Ovary (tissue), 9 donors: Measurements from ENCODE around the gene PRKCH. TPM values are rescaled to one million over a fixed set of nuclear protein-coding genes. Genes with fewer than 3 reads are reported as not detected.

Source experiments
- DNase-seq, 5 donors: peaks; one replicate each; pipeline ENCODE4 v3.0.0-alpha.2; 2019 to 2020
- H3K27ac ChIP-seq, 2 donors: fragments of 200-600 bp; one replicate each; pipeline versions ENCODE4 v1.5.1 to v1.8.0; 2019 to 2022
- H3K27me3 ChIP-seq: fragments of 200-600 bp; one replicate; pipeline ENCODE4 v1.8.0; 2022
- H3K36me3 ChIP-seq: fragments of 200-600 bp; sonication (generic); one replicate; pipeline ENCODE4 v1.5.1; 2019
- H3K4me1 ChIP-seq: one replicate; pipeline ENCODE4 v1.8.1; 2013; ENCODE audit warnings: mild to moderate bottlenecking, moderate library complexity; ENCODE audit not compliant: insufficient read depth
- H3K4me3 ChIP-seq: fragments of 200-600 bp; sonication (generic); one replicate; pipeline ENCODE4 v1.5.1; 2017
- H3K9me3 ChIP-seq, 2 donors: fragments of 200-600 bp in 1 of 2; sonication (generic) in 1 of 2; one replicate each; pipeline versions ENCODE4 v1.5.1 to v1.8.1; 2013 to 2019; ENCODE audit warnings: mild to moderate bottlenecking in 1 of 2, moderate library complexity in 1 of 2
- EP300 ChIP-seq: sonication (generic); formaldehyde crosslinking; IDR thresholded peaks from one replicate; pipeline ENCODE4 v1.6.1; 2017; ENCODE audit warnings: antibody characterized with exemption
- POLR2A ChIP-seq: fragments of 450-650 bp; IDR thresholded peaks from one replicate; pipeline ENCODE4 v1.6.1; 2017; ENCODE audit warnings: antibody characterized with exemption, mild to moderate bottlenecking, moderate library complexity
- WGBS, 3 donors: extraction: QIAGEN DNeasy Blood & Tissue Kit in 1 of 3; methylation state at CpG; one replicate each; pipeline versions ENCODE4 v1.1.5 to v1.1.7; 2013 to 2017; 5-methylcytosine and 5-hydroxymethylcytosine counted together
- intact Hi-C, 4 donors: fragments of 100-400 bp; cut with DNase I; formaldehyde crosslinking; loops; one replicate each; pipeline versions ENCODE4 v1.11.0 to v1.15.1; 2022 to 2023
- polyA plus RNA-seq, 2 donors: library from polyadenylated mRNA; stranded (reverse); fragments of 200-250 nt in 1 of 2; fragments of 350-450 nt in 1 of 2; fragmentation: Illumina TruSeq in 1 of 2; extraction: RNeasy Lipid Tissue Mini Kit (QIAGEN cat#74804) in 1 of 2; gene quantifications; one replicate each; pipeline ENCODE4 v1.2.3, GENCODE V29; 2013 to 2014
- total RNA-seq, 7 donors: library from RNA; depleted of rRNA in 2 of 7; stranded (reverse); fragments of >200 nt in 2 of 7; fragmentation: NEBNext Ultra II Directional in 3 of 7; extraction: Animal tissue kit (Norgen Biotek cat#: 25700) in 3 of 7; gene quantifications; one replicate each; pipeline versions ENCODE4 v1.1.0 to v1.2.4, GENCODE V29; 2016 to 2023
- TF ChIP-seq, protein P1 (sequence below), 3 donors: fragments of 450-650 bp in 2 of 3; fragments of 200-600 bp in 1 of 3; IDR thresholded peaks; one replicate each; pipeline versions ENCODE4 v1.5.1 to v1.8.0; 2016 to 2022; ENCODE audit warnings: antibody characterized with exemption in 3 of 3, mild to moderate bottlenecking in 1 of 3
- donor health status: DM: no; HTN: no; CAD: no; lungs with moderate emphysema.
- donor health status: DM: no; HTN: no; CAD: no.
- donor health status: Bipolar disorder and iron deficiency.
- donor health status: DM: yes; HTN: yes; CAD: no.
- donor health status: DM: no; HTN: no; CAD: no.
- donor health status: DM: yes; HTN: yes; CAD: no.

PRKCH gene
- total and polyA plus RNA-seq, 9 donors = 8.4 to 47.6 (median 15.9) TPM

DNA sequence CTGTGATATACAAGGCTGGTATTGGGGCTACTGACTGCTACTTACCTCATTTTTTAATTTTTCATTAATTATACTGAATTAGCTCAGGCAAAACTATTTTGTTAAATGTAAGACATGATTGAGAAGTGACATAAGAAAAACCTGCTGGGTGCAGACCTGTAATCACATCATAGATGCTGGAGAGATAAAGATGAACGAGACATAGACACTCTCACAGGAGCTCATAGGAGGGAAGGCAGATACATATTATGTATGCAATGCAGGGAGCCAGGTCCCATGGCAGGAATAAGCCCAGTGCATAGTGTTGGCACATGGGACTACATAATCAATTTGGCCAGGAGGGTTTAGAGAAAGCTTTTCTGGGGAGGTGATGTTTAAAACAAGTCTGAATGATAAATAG lies 74.9 kb downstream of the PRKCH start:
- TF ChIP-seq POLR2A (no peak), EP300 (no peak)
- TF ChIP-seq, protein P1, sequence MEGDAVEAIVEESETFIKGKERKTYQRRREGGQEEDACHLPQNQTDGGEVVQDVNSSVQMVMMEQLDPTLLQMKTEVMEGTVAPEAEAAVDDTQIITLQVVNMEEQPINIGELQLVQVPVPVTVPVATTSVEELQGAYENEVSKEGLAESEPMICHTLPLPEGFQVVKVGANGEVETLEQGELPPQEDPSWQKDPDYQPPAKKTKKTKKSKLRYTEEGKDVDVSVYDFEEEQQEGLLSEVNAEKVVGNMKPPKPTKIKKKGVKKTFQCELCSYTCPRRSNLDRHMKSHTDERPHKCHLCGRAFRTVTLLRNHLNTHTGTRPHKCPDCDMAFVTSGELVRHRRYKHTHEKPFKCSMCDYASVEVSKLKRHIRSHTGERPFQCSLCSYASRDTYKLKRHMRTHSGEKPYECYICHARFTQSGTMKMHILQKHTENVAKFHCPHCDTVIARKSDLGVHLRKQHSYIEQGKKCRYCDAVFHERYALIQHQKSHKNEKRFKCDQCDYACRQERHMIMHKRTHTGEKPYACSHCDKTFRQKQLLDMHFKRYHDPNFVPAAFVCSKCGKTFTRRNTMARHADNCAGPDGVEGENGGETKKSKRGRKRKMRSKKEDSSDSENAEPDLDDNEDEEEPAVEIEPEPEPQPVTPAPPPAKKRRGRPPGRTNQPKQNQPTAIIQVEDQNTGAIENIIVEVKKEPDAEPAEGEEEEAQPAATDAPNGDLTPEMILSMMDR (IDR thresholded peaks at IDR 0.05) = no peak
- Histone ChIP-seq H3K27me3 (no peaks in the 10 kb centered on the region), H3K27ac (no peak overlapping the region), H3K36me3 (no peaks in the 10 kb centered on the region), H3K9me3 (no peaks in the 10 kb centered on the region), H3K4me3 (no peak overlapping the region), H3K4me1 (no peaks in the 10 kb centered on the region)
- 58 to 77% (median 62%) methylated on average over 1 of the region's 1 CpG for WGBS, 3 donors
- DNase-seq = no peak
- intact Hi-C loops = no loop called here

DNA sequence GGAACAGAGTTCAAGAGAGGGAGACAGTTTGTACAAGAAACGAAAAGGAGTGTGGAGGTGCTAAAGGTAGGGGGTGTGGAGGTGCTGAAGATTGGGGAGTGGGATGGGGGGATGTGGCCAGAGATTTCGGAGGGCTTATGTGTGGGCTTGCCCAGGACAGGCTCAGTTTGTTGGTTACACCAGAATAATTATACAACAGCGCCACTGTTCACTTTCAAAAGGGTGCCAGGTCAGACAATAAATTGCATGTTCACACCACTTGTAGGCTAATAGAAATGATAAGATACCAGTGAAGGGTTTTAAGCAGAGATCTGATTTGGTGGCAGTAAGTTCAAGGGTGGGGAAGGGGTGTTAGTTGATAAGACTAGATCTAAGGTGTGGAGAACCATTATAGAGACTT lies 75.3 kb downstream of the PRKCH start:
- H3K4me1 ChIP-seq = no peaks in the 10 kb centered on the region
- TF ChIP-seq, protein P1 (IDR thresholded peaks at IDR 0.05) = no peak
- TF ChIP-seq EP300 (no peak), POLR2A (no peak)
- H3K9me3 ChIP-seq = no peaks in the 10 kb centered on the region
- H3K36me3 ChIP-seq = no peaks in the 10 kb centered on the region
- intact Hi-C loops = no loop called here
- no peaks in the 10 kb centered on the region for H3K27me3 ChIP-seq
- DNase-seq = no peak
- H3K27ac ChIP-seq = no peak overlapping the region
- no peak overlapping the region for H3K4me3 ChIP-seq
- 70 to 76% (median 72%) methylated on average over 3 of the region's 3 CpGs for WGBS, 3 donors

DNA sequence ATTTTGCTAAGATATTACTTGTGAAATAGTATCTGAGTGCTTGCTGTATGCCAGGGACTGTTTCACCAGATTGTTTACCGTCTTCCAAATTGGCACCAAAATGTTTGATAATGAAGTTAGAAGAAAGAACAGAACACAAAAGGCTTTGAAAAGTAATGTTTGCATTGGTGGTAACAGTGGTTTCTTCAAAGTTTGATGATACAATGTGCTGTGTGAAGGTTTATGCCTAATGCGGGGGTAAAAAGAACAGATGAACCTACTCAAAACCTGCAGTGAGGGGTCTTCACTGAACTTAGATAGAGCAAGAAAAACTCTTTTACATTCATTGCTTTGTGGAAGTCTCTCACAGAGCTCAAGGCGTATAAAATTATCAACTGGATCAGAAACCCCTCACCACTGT lies 76.2 kb downstream of the PRKCH start:
- intact Hi-C loops = no loop called here

DNA sequence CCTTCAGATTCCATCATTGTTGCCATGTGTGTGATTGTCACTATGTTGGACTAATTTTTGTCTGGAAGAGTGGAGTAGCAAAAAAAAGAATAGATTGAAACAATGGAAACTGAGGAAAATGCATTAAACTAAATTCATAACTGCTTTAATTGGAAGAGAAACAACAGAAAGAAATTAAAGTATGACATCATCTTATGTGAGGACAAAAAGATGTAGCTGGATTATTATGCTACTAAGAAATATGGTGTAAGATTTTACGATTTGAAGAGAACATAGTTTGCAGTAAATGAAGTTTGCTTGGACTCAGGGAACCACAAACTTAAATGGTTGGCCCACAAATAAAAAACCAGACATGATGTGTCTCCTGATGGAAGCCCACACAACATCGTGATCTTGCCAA lies 76.8 kb downstream of the PRKCH start:
- Histone ChIP-seq H3K9me3 (no peaks in the 10 kb centered on the region), H3K4me1 (no peaks in the 10 kb centered on the region), H3K36me3 (no peaks in the 10 kb centered on the region), H3K27me3 (no peaks in the 10 kb centered on the region), H3K4me3 (no peak overlapping the region), H3K27ac (no peak overlapping the region)
- WGBS, 3 donors = 79 to 88% (median 85%) methylated on average over 2 of the region's 2 CpGs
- DNase-seq = no peak
- intact Hi-C loops = no loop called here
- TF ChIP-seq EP300 = no peak

More for the DNA sequence above, 76.2 kb downstream of the PRKCH start:
- DNase-seq = no peak
- Histone ChIP-seq H3K36me3 (no peaks in the 10 kb centered on the region), H3K4me1 (no peaks in the 10 kb centered on the region), H3K27me3 (no peaks in the 10 kb centered on the region), H3K27ac (no peak overlapping the region), H3K9me3 (no peaks in the 10 kb centered on the region), H3K4me3 (no peak overlapping the region)
- TF ChIP-seq POLR2A (no peak), EP300 (no peak)
- TF ChIP-seq, protein P1 (IDR thresholded peaks at IDR 0.05) = no peak
- 81 to 93% (median 88%) methylated on average over 3 of the region's 3 CpGs for WGBS, 3 donors

DNA sequence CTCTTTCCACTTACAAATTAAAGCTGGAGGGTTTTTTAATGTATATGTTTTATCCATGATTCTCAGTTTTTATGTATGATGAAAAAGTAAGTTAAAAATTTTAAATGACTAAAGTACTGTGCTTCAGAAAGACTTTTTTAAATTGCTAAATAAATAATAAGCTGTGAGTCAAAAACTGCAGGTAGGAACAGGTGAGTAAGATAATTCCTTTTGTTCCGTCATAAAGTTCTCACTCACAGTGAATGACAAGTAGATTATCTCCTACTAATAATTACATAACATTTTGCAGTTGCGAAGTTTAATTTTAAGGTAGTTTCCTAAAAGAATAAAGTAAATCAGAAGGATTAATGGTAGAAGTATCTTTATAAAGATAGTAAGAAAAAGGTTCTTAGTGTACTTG lies 78.0 kb downstream of the PRKCH start:
- Histone ChIP-seq H3K4me3 (no peak overlapping the region), H3K27me3 (no peaks in the 10 kb centered on the region), H3K4me1 (no peaks in the 10 kb centered on the region), H3K27ac (no peak overlapping the region), H3K36me3 (no peaks in the 10 kb centered on the region), H3K9me3 (no peaks in the 10 kb centered on the region)
- 85 to 95% (median 87%) methylated on average over 2 of the region's 2 CpGs for WGBS, 3 donors
- intact Hi-C loops = no loop called here
- no peak for DNase-seq
- TF ChIP-seq POLR2A (no peak), EP300 (no peak)
- TF ChIP-seq, protein P1 (IDR thresholded peaks at IDR 0.05) = no peak
